ENCODE results near the gene DAZAP1.

The DAZAP1 gene

GRCh38 chr19:1379961-1380489, 27.4 kb upstream of the DAZAP1 start:
- CTCF ChIA-PET = no interaction called here
- no peak for DNase-seq (ENCODE audit: extremely low spot score)
- POLR2A ChIA-PET = interaction anchor here (0.5 to 0.8 kb wide), 2 partner anchors 25 to 111 kb away, joined by 4 read pairs; partner anchors contain the start of gene CIRBP
- no peak for TF ChIP-seq ZNF384 (IDR thresholded peaks at IDR 0.05)
- no peak for TF ChIP-seq SP1 (IDR thresholded peaks at IDR 0.05)
- no peak for TF ChIP-seq SUZ12 (IDR thresholded peaks at IDR 0.05)
- no peak for TF ChIP-seq LEF1 (IDR thresholded peaks at IDR 0.05; ENCODE audit: borderline replicate concordance)
- TF ChIP-seq PKNOX1 (IDR thresholded peaks at IDR 0.05) = no peak

GRCh38 chr19:1382250-1382649, 25.1 kb upstream of the DAZAP1 start:
- ChIA-PET CTCF (interaction anchor here (1.1 to 1.8 kb wide), 3 partner anchors 66 to 138 kb away, joined by 3 to 9 read pairs (median 5); no protein-coding TSS in a partner anchor), POLR2A (interaction anchor here (0.8 kb wide), 1 partner anchor 113 kb away, joined by 5 read pairs; the partner anchor contains the start of gene CIRBP)
- DNase-seq (ENCODE audit: extremely low spot score) = no peak
- TF ChIP-seq ELF4 (IDR thresholded peaks at IDR 0.05) (no peak), PKNOX1 (IDR thresholded peaks at IDR 0.05) (no peak), SUZ12 (IDR thresholded peaks at IDR 0.05) (no peak), SP1 (IDR thresholded peaks at IDR 0.05) (no peak), BHLHE40 (IDR thresholded peaks at IDR 0.05; ENCODE audit: borderline replicate concordance) (no peak), TARDBP (IDR thresholded peaks at IDR 0.05) (no peak), FOXM1 (IDR thresholded peaks at IDR 0.05; ENCODE audit: borderline replicate concordance) (no peak)

DNA sequence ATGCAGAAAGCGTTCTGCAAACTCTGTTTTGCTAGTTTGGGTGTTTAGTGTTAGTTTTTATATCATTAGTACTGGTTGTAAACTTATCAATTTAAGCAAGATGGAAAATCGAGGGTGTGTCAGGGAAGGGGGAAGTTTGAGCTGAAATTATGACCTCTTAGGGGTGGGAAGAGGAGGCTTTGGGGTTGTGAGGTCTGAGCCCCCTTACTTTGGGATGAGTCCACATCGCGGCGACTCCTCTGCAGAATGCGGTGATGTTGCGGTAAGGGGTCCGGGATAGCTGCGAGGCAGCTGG, 24.4 kb upstream of the DAZAP1 start:
- CTCF ChIA-PET = interaction anchor here (0.8 to 1.8 kb wide), 4 partner anchors 67 to 139 kb away, joined by 3 to 9 read pairs (median 4); no protein-coding TSS in a partner anchor
- POLR2A ChIA-PET = interaction anchor here (0.7 to 1.1 kb wide), 2 partner anchors 34 to 114 kb away, joined by 3 to 7 read pairs; partner anchors contain the start of gene CIRBP
- TF ChIP-seq SUZ12 (IDR thresholded peaks at IDR 0.05) (no peak), FOXM1 (IDR thresholded peaks at IDR 0.05; ENCODE audit: borderline replicate concordance) (no peak), SP1 (IDR thresholded peaks at IDR 0.05) (no peak), PKNOX1 (IDR thresholded peaks at IDR 0.05) (no peak), ELF4 (IDR thresholded peaks at IDR 0.05) (no peak), FOXK2 (IDR thresholded peaks at IDR 0.05) (no peak), ARNT (IDR thresholded peaks at IDR 0.05) (no peak), CTBP1 (IDR thresholded peaks at IDR 0.05; ENCODE audit: borderline replicate concordance) (no peak), NFRKB (IDR thresholded peaks at IDR 0.05) (no peak), L3MBTL2 (conservative IDR thresholded peaks at IDR 0.05) (no peak), TARDBP (IDR thresholded peaks at IDR 0.05) (no peak), BHLHE40 (IDR thresholded peaks at IDR 0.05; ENCODE audit: borderline replicate concordance) (no peak)
- no peak for DNase-seq (ENCODE audit: extremely low spot score)

DNA sequence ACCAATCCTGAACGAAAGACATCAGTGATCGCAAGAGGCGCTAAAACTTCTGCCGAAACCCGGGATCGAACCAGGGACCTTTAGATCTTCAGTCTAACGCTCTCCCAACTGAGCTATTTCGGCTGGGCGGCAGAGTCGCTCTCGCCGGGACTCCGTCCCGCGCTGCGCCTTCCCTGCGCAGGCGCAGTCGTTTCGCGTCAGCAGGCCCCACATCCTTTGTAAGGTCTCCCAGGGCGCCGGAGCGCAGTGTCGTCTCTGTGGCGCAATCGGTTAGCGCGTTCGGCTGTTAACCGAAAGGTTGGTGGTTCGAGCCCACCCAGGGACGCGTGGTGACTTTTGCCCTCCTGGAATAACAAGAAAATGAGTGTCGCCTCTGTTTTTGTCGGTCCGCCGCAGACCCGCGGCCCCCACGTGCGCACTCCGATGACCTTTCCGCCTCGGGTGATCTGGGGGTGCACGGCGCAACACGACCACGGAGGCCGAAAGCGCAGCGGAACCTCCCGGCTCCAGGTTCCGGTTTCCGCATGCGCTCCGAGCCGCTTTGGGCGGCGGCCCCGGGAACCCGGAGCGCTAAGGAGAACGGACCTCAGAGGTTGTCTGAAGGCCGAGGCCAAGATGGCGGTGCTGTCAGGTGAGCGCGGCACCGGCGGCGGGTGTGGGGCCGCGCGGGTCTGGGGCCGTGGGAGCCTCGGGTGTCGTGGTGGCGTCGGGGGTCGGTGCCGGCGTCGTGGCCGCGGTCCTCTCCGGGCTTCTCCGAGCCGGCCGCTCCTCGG, 23.9 kb upstream of the DAZAP1 start, which contains the start of gene NDUFS7:
TSS of gene NDUFS7 (plus strand) at position 596 of the 773 bp plus-strand sequence. CDS start at position 616, 20 bp downstream.
- ChIA-PET CTCF (interaction anchor here (0.8 to 1.8 kb wide), 3 partner anchors 68 to 139 kb away, joined by 3 to 9 read pairs (median 5); no protein-coding TSS in a partner anchor), POLR2A (interaction anchor here (0.7 to 1.1 kb wide), 2 partner anchors 35 to 114 kb away, joined by 3 to 7 read pairs; partner anchors contain the start of gene CIRBP)
- DNase-seq (ENCODE audit: extremely low spot score) = peak; percentile 77
- peak; percentile 77 for TF ChIP-seq TARDBP (IDR thresholded peaks at IDR 0.05)
- TF ChIP-seq LEF1 (IDR thresholded peaks at IDR 0.05; ENCODE audit: borderline replicate concordance) = peak; percentile 46; the same call in 1 of the 2 replicates
- TF ChIP-seq NFRKB (IDR thresholded peaks at IDR 0.05) = peak; percentile 78
- peak; percentile 53 for TF ChIP-seq ARNT (IDR thresholded peaks at IDR 0.05)
- TF ChIP-seq L3MBTL2 (conservative IDR thresholded peaks at IDR 0.05) = peak; percentile 47; the same call in 1 of the 2 replicates
- TF ChIP-seq FOXM1 (IDR thresholded peaks at IDR 0.05; ENCODE audit: borderline replicate concordance) = peak; percentile 76
- TF ChIP-seq CTBP1 (IDR thresholded peaks at IDR 0.05; ENCODE audit: borderline replicate concordance) = peak; percentile 95
- TF ChIP-seq BHLHE40 (IDR thresholded peaks at IDR 0.05; ENCODE audit: borderline replicate concordance) = no peak
- no peak for TF ChIP-seq FOXK2 (IDR thresholded peaks at IDR 0.05)

GRCh38 chr19:1384085-1384462, 23.3 kb upstream of the DAZAP1 start:
- POLR2A ChIA-PET = no interaction called here
- no peak for DNase-seq (ENCODE audit: extremely low spot score)
- CTCF ChIA-PET = no interaction called here
- TF ChIP-seq NFRKB (IDR thresholded peaks at IDR 0.05) = no peak
- TF ChIP-seq L3MBTL2 (conservative IDR thresholded peaks at IDR 0.05) = no peak
- no peak for TF ChIP-seq FOXA1 (IDR thresholded peaks at IDR 0.05)
- TF ChIP-seq ARNT (IDR thresholded peaks at IDR 0.05) = no peak
- TF ChIP-seq PKNOX1 (IDR thresholded peaks at IDR 0.05) = no peak
- no peak for TF ChIP-seq ZNF384 (IDR thresholded peaks at IDR 0.05)
- no peak for TF ChIP-seq HDGF (IDR thresholded peaks at IDR 0.05; ENCODE audit: borderline replicate concordance)
- TF ChIP-seq TARDBP (IDR thresholded peaks at IDR 0.05) = no peak
- TF ChIP-seq ELF4 (IDR thresholded peaks at IDR 0.05) = no peak
- no peak for TF ChIP-seq SUZ12 (IDR thresholded peaks at IDR 0.05)
- TF ChIP-seq FOXM1 (IDR thresholded peaks at IDR 0.05; ENCODE audit: borderline replicate concordance) = no peak
- TF ChIP-seq BHLHE40 (IDR thresholded peaks at IDR 0.05; ENCODE audit: borderline replicate concordance) = no peak
- no peak for TF ChIP-seq CTBP1 (IDR thresholded peaks at IDR 0.05; ENCODE audit: borderline replicate concordance)
- TF ChIP-seq FOXK2 (IDR thresholded peaks at IDR 0.05) = no peak
- no peak for TF ChIP-seq SP1 (IDR thresholded peaks at IDR 0.05)
- no peak for TF ChIP-seq LEF1 (IDR thresholded peaks at IDR 0.05; ENCODE audit: borderline replicate concordance)

All from HEK293T (cell line).